HG03025 (cell line): Measurements from ENCODE around the gene GIMAP7.
"Not testable (repeated sequence)": the region's sequence is repeated elsewhere in the genome, so short reads cannot be mapped to it uniquely, and the experiment has no call there.

ENCODE experiments used
- ATAC-seq: cut with Tn5 transposase; IDR thresholded peaks from one replicate; pipeline ENCODE4 v1.9.1; 2021; ENCODE audit warnings: mild to moderate bottlenecking, moderate library complexity; ENCODE audit not compliant: unreplicated experiment, low FRiP score

Gene GIMAP7

DNA sequence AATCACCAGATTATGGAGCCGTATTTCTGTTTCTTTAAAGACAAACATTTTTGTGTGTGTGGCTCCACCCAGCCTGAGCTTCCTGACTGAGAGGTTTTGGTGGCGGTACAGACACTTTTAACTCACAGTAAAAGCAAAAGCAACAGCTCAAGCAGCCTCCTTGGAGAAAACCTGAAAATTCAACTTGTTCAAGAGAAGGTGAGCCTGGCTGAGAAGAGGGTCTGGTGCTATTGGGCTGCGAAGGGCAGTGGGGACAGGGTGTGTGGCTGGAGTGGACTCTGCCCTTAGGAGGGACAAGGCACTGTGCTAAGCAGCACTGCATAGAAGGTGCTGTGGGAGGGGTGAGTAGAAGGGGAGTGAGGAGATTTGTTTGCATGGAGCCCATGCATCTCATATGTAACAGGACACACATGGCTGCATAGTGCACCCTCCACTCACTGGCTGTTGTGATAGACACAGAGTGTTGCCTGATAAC lies at the start of gene GIMAP7:
Gene GIMAP7, plus strand, starts transcription at position 125 of the 475 bp plus-strand sequence. CDS start 5,103 bp downstream, outside the sequence.
- peak; percentile 64 for ATAC-seq

GRCh38 chr7:150464962-150465361 lies 49.7 kb upstream of the GIMAP7 start:
- no peak for ATAC-seq

DNA sequence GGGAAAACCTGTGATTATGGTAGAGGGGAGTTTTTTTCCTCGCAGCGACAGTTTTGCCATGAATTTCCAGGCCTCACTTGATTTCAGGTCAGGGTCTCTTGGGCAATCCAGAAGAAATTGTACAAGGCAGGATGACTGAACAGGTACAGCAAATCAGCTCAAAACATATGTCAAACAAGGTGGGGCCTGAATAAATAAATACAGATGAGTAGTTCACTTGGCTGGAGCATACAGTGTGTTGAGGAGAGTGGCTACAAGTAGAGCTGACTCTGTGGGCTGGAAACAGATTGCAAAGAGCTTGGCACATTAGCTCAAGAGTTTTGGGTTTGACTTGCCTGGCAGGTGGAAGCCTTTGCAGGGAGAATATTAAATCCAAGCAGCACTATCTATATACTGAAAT lies 49.3 kb upstream of the GIMAP7 start:
- ATAC-seq, result no peak

DNA sequence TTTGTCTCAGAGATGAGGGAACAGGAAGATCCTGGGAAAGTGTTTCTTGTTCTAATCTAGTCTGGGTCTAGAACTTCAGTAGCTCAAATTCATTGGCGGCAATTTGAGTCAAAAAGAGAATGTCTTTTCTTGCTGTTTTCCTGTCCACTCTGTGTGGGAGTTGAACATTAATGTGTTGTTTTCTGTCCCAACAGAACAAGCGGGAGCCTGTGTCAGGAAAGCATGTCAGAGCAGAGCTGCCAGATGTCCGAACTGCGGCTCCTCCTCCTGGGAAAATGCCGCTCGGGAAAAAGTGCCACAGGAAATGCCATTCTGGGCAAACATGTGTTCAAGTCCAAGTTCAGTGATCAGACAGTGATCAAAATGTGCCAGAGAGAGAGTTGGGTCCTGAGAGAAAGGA lies 48.2 kb upstream of the GIMAP7 start:
- no peak for ATAC-seq

DNA sequence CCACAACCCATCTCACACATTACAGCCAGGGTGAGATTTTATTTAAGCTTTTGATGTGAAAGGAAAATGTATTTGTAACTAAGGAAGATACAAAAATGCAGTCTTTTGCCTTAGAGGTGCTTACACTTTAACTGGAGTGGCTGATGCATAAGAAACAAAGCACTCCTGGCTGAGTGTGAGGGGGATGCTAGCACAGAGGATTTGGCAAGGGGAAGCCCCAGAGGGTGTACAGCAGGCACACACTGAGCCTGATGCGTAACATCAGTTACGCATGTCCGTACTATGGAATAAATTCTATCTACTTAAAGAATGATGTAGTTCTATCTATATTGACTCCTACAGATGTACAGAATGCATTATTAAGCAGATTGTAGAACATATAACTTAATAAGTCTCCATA lies 46.4 kb upstream of the GIMAP7 start:
- no peak for ATAC-seq

DNA sequence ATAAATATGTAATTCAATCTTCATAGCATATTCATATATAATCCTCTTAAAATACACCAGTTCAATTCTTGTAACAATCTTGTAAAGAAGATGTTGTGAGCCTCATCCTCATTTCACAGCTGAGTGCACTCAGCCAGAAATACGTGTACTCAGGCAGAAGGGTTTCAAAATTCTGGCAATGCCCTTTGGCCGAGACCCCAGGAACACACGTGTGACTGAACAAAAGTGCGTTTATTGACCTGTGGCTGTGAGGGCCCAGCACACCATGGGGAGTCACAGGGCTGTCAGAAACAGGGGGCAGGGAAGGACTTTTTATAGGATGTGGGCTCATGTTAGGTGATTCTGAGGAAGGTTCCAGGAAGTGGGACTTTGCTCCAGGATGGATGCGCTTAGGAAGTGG lies 42.8 kb upstream of the GIMAP7 start:
- ATAC-seq, result no peak

DNA sequence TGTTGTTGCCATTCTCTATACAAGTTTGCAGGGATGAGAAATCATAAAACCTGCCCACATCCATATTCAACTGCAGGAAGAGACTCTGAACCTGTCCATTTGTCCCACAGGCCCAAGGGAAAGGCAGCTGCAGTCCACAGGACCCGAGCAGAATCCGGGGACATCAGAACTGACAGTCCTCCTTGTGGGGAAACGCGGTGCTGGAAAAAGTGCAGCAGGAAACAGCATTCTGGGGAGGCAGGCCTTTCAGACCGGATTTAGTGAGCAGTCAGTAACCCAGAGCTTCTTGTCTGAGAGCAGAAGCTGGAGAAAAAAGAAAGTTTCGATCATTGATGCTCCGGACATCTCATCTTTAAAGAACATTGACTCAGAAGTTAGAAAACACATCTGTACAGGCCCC lies 40.8 kb upstream of the GIMAP7 start:
- ATAC-seq, result no peak

GRCh38 chr7:150476285-150476684 lies 38.4 kb upstream of the GIMAP7 start:
- ATAC-seq, result no peak

GRCh38 chr7:150476819-150477631 lies 37.6 kb upstream of the GIMAP7 start:
- ATAC-seq, result no peak

GRCh38 chr7:150479023-150479716 lies 35.5 kb upstream of the GIMAP7 start:
- ATAC-seq, result no peak

GRCh38 chr7:150481186-150481920 lies 33.3 kb upstream of the GIMAP7 start:
- ATAC-seq, result no peak

GRCh38 chr7:150481922-150482321 lies 32.8 kb upstream of the GIMAP7 start:
- no peak for ATAC-seq

GRCh38 chr7:150483514-150483913 lies 31.2 kb upstream of the GIMAP7 start:
- ATAC-seq, result not testable (repeated sequence)

- not testable (repeated sequence) for ATAC-seq
Measured at GRCh38 chr7:150484071-150484470, 30.6 kb upstream of the GIMAP7 start.

- no peak for ATAC-seq
Measured at GRCh38 chr7:150487625-150488024, 27.0 kb upstream of the GIMAP7 start.

- no peak for ATAC-seq
Measured at GRCh38 chr7:150489782-150490181, 24.9 kb upstream of the GIMAP7 start.

DNA sequence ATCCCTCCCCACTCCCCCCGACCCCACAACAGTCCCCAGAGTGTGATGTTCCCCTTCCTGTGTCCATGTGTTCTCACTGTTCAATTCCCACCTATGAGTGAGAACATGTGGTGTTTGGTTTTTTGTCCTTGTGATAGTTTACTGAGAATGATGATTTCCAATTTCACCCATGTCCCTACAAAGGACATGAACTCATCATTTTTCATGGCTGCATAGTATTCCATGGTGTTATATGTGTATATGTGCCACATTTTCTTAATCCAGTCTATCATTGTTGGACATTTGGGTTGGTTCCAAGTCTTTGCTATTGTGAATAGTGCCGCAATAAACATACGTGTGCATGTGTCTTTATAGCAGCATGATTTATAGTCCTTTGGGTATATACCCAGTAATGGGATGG lies 21.2 kb upstream of the GIMAP7 start:
- not testable (repeated sequence) for ATAC-seq

DNA sequence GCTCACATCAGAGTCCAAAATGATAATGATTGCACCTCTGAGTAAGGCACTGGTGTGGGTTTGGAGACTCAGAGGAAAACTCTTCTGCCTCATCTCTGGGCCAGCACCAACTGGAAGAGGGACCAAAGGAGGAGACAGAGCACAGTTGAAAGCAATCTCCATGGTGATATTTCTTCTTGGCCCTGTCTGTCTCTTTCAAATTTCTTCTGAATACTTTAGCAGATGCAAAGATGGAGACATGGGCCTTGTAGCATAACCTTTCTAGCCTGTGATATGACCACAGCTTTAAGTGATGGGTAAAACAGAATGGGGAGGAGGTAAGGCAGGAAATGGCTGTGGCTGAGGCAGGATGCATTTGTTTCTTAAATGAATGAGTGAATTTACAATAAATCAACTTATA lies 12.2 kb upstream of the GIMAP7 start:
- ATAC-seq, result no peak

GRCh38 chr7:150503155-150503554 lies 11.5 kb upstream of the GIMAP7 start:
- no peak for ATAC-seq

GRCh38 chr7:150503581-150503980 lies 11.1 kb upstream of the GIMAP7 start:
- no peak for ATAC-seq

DNA sequence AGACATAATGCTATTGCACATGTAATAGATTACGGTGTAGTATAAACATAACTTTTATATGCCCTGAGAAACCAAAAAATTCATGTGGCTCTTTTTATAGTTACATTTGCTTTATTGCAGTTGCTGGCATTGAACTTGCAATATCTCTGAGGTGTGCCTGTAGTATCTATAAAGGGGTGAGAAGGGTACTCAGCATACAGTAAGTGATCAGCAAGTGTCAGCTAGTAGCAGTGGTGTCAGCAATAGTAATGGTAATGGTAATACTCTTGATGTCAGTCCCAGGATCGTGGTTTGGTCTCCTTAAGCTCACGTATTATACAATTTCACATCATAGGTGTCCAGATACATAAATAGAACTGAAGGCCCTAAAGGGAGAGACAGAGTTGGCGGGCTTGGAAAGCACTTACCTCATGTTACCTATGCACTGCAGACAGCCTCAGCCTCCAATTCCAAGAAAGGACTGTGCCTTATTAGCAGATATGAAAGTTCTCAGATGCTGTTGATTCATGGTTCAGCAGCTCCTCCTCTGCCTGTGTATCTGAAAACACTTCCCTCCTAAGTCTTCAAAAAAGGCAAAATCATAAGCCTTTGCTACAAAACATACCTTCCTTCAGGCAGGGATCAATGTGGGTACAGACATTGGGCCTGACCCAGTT lies 6.6 kb upstream of the GIMAP7 start:
- ATAC-seq, result no peak
